K562 (cell line): ENCODE measurements around the gene PLEKHG5. TPM values are rescaled to one million over a fixed set of nuclear protein-coding genes. Genes with fewer than 3 reads are reported as not detected.

ENCODE experiments used
- CEBPB ChIP-seq: fragments of 450-650 bp; IDR thresholded peaks from 2 replicates; pipeline ENCODE4 v1.6.1; 2016; ENCODE audit warnings: missing genetic modification characterization, missing compliant biosample characterization
- DDX20 ChIP-seq: fragments of 450-650 bp; IDR thresholded peaks from 2 replicates; pipeline ENCODE4 v1.6.1; 2016; ENCODE audit warnings: missing genetic modification characterization, low read depth, mild to moderate bottlenecking, missing compliant biosample characterization, moderate library complexity
- POLR3G ChIP-seq: IDR thresholded peaks from 2 replicates; pipeline ENCODE4 v1.6.1; 2011; ENCODE audit not compliant: insufficient read length, insufficient replicate concordance; ENCODE audit errors: extremely low read depth
- RCOR1 ChIP-seq, 2 experiments: IDR thresholded peaks; 2 replicates each; pipeline ENCODE4 v1.6.1; 2012; ENCODE audit warnings: low read depth in 2 of 2, low read length in 2 of 2, borderline replicate concordance in 1 of 2, improper control_type of control experiment in 1 of 2
- ZNF584 ChIP-seq: fragments of 200-800 bp; sonication (Bioruptor generic); IDR thresholded peaks from 2 replicates; pipeline ENCODE4 v1.6.1; 2016; ENCODE audit warnings: low read depth, mild to moderate bottlenecking, missing genetic modification characterization, missing compliant biosample characterization
- polyA plus RNA-seq, 8 experiments: library from polyadenylated mRNA; depleted of rRNA in 4 of 8; stranded (reverse) in 5 of 8; unstranded in 3 of 8; fragments of >200 nt; fragmentation: Nextera tagmentation in 2 of 8; fragmentation: Illumina TruSeq in 1 of 8; extraction: Ambion mirVana in 2 of 8; extraction: Trizol in 1 of 8; gene quantifications; 2 replicates each; pipeline versions ENCODE4 v1.2.1 to v1.2.3, GENCODE V29; 2011 to 2014; ENCODE audit warnings: inconsistent platforms in 1 of 8, missing spikeins in 1 of 8
- total RNA-seq, 7 experiments: library from RNA; depleted of rRNA in 6 of 7; stranded (reverse); fragments of >200 nt in 6 of 7; fragmentation: Illumina TruSeq in 2 of 7; extraction: Trizol in 2 of 7; gene quantifications; 2 replicates each; pipeline versions ENCODE4 v1.2.1 to v1.2.3, GENCODE V29; 2011 to 2021; ENCODE audit warnings: low replicate concordance in 1 of 7
- TF ChIP-seq, protein P1 (sequence below): fragments of 200-600 bp; sonication (generic); IDR thresholded peaks from one replicate; pipeline ENCODE4 v1.6.1; 2012; ENCODE audit warnings: mild to moderate bottlenecking, low read depth, low read length, inconsistent platforms
- TF ChIP-seq, protein P2 (sequence below), 2 experiments: fragments of 450-650 bp in 1 of 2; IDR thresholded peaks; 2 replicates each; pipeline ENCODE4 v1.6.1; 2011 to 2017; ENCODE audit warnings: low read depth in 2 of 2, antibody characterized with exemption in 1 of 2, borderline replicate concordance in 1 of 2, low read length in 1 of 2, mild to moderate bottlenecking in 1 of 2, mixed read lengths in 1 of 2; ENCODE audit not compliant: control insufficient read depth in 1 of 2
- TF ChIP-seq, protein P3 (sequence below): conservative IDR thresholded peaks from 2 replicates; pipeline ENCODE4 v1.6.1; 2011; ENCODE audit warnings: low read depth, mild to moderate bottlenecking, low read length; ENCODE audit not compliant: control insufficient read depth
- TF ChIP-seq, protein P4 (sequence below): IDR thresholded peaks from 2 replicates; pipeline ENCODE4 v1.6.1; 2011; ENCODE audit not compliant: insufficient read length; ENCODE audit errors: extremely low read depth

The PLEKHG5 gene
- total and polyA plus RNA-seq, 9 of the 15 experiments (the other 6 are each of a cell fraction or from before 2014, with no cell fraction given), result 0.04 to 0.29 (median 0.09) TPM; not detected in 3

DNA sequence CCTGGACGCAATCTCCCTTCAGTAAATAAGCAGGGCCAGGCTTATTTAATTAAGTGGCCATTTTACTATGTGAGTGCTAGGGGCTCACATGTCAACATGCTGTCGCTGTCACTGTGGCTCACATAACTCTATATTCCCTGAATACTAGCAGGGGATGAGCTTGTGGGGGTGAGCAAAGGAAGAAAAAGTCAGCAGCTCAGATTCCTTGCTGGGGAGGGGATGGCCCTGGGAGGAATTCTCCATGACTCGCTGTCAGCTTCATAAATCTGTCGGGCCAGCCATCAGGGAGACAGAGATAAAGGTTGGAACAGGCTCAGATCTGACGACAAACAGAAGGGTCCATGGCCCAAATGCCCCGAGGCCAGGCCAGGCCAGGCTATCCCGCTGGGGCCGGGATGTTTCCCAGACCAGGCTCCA is 26.0 kb upstream of the PLEKHG5 start (continued):
- TF ChIP-seq, protein P1, sequence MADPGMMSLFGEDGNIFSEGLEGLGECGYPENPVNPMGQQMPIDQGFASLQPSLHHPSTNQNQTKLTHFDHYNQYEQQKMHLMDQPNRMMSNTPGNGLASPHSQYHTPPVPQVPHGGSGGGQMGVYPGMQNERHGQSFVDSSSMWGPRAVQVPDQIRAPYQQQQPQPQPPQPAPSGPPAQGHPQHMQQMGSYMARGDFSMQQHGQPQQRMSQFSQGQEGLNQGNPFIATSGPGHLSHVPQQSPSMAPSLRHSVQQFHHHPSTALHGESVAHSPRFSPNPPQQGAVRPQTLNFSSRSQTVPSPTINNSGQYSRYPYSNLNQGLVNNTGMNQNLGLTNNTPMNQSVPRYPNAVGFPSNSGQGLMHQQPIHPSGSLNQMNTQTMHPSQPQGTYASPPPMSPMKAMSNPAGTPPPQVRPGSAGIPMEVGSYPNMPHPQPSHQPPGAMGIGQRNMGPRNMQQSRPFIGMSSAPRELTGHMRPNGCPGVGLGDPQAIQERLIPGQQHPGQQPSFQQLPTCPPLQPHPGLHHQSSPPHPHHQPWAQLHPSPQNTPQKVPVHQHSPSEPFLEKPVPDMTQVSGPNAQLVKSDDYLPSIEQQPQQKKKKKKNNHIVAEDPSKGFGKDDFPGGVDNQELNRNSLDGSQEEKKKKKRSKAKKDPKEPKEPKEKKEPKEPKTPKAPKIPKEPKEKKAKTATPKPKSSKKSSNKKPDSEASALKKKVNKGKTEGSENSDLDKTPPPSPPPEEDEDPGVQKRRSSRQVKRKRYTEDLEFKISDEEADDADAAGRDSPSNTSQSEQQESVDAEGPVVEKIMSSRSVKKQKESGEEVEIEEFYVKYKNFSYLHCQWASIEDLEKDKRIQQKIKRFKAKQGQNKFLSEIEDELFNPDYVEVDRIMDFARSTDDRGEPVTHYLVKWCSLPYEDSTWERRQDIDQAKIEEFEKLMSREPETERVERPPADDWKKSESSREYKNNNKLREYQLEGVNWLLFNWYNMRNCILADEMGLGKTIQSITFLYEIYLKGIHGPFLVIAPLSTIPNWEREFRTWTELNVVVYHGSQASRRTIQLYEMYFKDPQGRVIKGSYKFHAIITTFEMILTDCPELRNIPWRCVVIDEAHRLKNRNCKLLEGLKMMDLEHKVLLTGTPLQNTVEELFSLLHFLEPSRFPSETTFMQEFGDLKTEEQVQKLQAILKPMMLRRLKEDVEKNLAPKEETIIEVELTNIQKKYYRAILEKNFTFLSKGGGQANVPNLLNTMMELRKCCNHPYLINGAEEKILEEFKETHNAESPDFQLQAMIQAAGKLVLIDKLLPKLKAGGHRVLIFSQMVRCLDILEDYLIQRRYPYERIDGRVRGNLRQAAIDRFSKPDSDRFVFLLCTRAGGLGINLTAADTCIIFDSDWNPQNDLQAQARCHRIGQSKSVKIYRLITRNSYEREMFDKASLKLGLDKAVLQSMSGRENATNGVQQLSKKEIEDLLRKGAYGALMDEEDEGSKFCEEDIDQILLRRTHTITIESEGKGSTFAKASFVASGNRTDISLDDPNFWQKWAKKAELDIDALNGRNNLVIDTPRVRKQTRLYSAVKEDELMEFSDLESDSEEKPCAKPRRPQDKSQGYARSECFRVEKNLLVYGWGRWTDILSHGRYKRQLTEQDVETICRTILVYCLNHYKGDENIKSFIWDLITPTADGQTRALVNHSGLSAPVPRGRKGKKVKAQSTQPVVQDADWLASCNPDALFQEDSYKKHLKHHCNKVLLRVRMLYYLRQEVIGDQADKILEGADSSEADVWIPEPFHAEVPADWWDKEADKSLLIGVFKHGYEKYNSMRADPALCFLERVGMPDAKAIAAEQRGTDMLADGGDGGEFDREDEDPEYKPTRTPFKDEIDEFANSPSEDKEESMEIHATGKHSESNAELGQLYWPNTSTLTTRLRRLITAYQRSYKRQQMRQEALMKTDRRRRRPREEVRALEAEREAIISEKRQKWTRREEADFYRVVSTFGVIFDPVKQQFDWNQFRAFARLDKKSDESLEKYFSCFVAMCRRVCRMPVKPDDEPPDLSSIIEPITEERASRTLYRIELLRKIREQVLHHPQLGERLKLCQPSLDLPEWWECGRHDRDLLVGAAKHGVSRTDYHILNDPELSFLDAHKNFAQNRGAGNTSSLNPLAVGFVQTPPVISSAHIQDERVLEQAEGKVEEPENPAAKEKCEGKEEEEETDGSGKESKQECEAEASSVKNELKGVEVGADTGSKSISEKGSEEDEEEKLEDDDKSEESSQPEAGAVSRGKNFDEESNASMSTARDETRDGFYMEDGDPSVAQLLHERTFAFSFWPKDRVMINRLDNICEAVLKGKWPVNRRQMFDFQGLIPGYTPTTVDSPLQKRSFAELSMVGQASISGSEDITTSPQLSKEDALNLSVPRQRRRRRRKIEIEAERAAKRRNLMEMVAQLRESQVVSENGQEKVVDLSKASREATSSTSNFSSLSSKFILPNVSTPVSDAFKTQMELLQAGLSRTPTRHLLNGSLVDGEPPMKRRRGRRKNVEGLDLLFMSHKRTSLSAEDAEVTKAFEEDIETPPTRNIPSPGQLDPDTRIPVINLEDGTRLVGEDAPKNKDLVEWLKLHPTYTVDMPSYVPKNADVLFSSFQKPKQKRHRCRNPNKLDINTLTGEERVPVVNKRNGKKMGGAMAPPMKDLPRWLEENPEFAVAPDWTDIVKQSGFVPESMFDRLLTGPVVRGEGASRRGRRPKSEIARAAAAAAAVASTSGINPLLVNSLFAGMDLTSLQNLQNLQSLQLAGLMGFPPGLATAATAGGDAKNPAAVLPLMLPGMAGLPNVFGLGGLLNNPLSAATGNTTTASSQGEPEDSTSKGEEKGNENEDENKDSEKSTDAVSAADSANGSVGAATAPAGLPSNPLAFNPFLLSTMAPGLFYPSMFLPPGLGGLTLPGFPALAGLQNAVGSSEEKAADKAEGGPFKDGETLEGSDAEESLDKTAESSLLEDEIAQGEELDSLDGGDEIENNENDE, result no peak
- TF ChIP-seq CEBPB (tag), result no peak
- TF ChIP-seq, protein P2, sequence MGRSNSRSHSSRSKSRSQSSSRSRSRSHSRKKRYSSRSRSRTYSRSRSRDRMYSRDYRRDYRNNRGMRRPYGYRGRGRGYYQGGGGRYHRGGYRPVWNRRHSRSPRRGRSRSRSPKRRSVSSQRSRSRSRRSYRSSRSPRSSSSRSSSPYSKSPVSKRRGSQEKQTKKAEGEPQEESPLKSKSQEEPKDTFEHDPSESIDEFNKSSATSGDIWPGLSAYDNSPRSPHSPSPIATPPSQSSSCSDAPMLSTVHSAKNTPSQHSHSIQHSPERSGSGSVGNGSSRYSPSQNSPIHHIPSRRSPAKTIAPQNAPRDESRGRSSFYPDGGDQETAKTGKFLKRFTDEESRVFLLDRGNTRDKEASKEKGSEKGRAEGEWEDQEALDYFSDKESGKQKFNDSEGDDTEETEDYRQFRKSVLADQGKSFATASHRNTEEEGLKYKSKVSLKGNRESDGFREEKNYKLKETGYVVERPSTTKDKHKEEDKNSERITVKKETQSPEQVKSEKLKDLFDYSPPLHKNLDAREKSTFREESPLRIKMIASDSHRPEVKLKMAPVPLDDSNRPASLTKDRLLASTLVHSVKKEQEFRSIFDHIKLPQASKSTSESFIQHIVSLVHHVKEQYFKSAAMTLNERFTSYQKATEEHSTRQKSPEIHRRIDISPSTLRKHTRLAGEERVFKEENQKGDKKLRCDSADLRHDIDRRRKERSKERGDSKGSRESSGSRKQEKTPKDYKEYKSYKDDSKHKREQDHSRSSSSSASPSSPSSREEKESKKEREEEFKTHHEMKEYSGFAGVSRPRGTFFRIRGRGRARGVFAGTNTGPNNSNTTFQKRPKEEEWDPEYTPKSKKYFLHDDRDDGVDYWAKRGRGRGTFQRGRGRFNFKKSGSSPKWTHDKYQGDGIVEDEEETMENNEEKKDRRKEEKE (IDR thresholded peaks at IDR 0.05; ENCODE audit: borderline replicate concordance in 1 of 2, control insufficient read depth in 1 of 2, low read depth in 2 of 2, low read length in 1 of 2), result no peak
- TF ChIP-seq RCOR1 (IDR thresholded peaks at IDR 0.05; ENCODE audit: borderline replicate concordance in 1 of 2, low read depth in 2 of 2, low read length in 2 of 2), result peak; percentile 85 to 99
- TF ChIP-seq, protein P3, sequence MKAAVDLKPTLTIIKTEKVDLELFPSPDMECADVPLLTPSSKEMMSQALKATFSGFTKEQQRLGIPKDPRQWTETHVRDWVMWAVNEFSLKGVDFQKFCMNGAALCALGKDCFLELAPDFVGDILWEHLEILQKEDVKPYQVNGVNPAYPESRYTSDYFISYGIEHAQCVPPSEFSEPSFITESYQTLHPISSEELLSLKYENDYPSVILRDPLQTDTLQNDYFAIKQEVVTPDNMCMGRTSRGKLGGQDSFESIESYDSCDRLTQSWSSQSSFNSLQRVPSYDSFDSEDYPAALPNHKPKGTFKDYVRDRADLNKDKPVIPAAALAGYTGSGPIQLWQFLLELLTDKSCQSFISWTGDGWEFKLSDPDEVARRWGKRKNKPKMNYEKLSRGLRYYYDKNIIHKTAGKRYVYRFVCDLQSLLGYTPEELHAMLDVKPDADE, result no peak; the same call in 1 of the 2 replicates
- no peak for TF ChIP-seq DDX20 (tag)
- TF ChIP-seq POLR3G, result no peak
- TF ChIP-seq ZNF584, result no peak
- TF ChIP-seq, protein P4, sequence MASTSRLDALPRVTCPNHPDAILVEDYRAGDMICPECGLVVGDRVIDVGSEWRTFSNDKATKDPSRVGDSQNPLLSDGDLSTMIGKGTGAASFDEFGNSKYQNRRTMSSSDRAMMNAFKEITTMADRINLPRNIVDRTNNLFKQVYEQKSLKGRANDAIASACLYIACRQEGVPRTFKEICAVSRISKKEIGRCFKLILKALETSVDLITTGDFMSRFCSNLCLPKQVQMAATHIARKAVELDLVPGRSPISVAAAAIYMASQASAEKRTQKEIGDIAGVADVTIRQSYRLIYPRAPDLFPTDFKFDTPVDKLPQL, result no peak
